RWPE2 (cell line): ENCODE data around the gene ZNF423.

Experiments
- ATAC-seq: fragments of 200-7000 bp; cut with Tn5 transposase; 3 replicates; pipeline ENCODE4 v1.9.1; 2021; ENCODE audit warnings: low read depth
- DNase-seq: peaks from one replicate; pipeline ENCODE4 v3.0.0-alpha.2; 2020; ENCODE audit warnings: low spot score
- H3K27ac ChIP-seq: fragments of 450-650 bp; 2 replicates; pipeline ENCODE4 v1.5.1; 2017; ENCODE audit warnings: mild to moderate bottlenecking; ENCODE audit not compliant: poor library complexity, severe bottlenecking
- H3K27me3 ChIP-seq: fragments of 250-450 bp; sonication (Bioruptor Pico); 2 replicates; pipeline ENCODE4 v1.5.1; 2021; ENCODE audit warnings: mild to moderate bottlenecking, moderate library complexity; ENCODE audit not compliant: insufficient read depth, poor library complexity, severe bottlenecking
- H3K36me3 ChIP-seq: fragments of 250-450 bp; sonication (Bioruptor Pico); 2 replicates; pipeline ENCODE4 v1.5.1; 2020; ENCODE audit warnings: low read depth, mild to moderate bottlenecking, moderate library complexity
- H3K4me1 ChIP-seq: fragments of 250-450 bp; sonication (Bioruptor Pico); 2 replicates; pipeline ENCODE4 v1.5.1; 2021; ENCODE audit warnings: mild to moderate bottlenecking, moderate library complexity; ENCODE audit not compliant: insufficient read depth, poor library complexity, severe bottlenecking
- H3K4me3 ChIP-seq: fragments of 250-450 bp; sonication (Bioruptor Pico); 2 replicates; pipeline ENCODE4 v1.5.1; 2021; ENCODE audit warnings: mild to moderate bottlenecking, moderate library complexity; ENCODE audit not compliant: severe bottlenecking
- H3K9me3 ChIP-seq: fragments of 250-450 bp; sonication (Bioruptor Pico); 2 replicates; pipeline ENCODE4 v1.5.1; 2021; ENCODE audit warnings: mild to moderate bottlenecking, moderate library complexity; ENCODE audit not compliant: severe bottlenecking
- TF ChIP-seq, protein P1 (sequence below): fragments of 450-650 bp; IDR thresholded peaks from one replicate; pipeline ENCODE4 v1.5.1; 2017; ENCODE audit warnings: mild to moderate bottlenecking, moderate library complexity; ENCODE audit not compliant: poor library complexity, severe bottlenecking

Gene ZNF423

DNA sequence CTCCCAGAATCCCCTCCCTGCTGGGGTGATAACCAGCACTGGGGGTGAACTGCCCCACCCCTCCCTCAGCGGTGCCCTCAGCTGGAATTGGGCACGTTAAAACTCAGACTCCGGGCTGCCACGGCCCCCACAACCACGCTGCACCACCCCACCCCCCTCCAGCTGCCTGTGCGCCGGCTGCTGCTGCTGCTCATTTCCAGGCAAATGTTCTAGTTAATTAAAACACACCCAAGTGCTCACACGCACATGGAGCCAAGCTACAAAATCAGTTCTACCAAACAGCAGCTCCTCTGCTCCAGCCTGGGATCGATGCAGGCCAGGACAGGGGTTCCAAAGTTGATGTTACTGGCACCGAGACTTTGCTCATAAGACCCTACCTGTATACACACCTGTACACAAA lies 180.5 kb downstream of the ZNF423 start:
- Histone ChIP-seq H3K9me3 (no peaks in the 10 kb centered on the region), H3K27me3 (no peaks in the 10 kb centered on the region), H3K4me1 (no peaks in the 10 kb centered on the region), H3K36me3 (no peaks in the 10 kb centered on the region), H3K4me3 (no peak overlapping the region), H3K27ac (no peak overlapping the region)
- no peak for ATAC-seq
- no peak for DNase-seq
- TF ChIP-seq, protein P1, sequence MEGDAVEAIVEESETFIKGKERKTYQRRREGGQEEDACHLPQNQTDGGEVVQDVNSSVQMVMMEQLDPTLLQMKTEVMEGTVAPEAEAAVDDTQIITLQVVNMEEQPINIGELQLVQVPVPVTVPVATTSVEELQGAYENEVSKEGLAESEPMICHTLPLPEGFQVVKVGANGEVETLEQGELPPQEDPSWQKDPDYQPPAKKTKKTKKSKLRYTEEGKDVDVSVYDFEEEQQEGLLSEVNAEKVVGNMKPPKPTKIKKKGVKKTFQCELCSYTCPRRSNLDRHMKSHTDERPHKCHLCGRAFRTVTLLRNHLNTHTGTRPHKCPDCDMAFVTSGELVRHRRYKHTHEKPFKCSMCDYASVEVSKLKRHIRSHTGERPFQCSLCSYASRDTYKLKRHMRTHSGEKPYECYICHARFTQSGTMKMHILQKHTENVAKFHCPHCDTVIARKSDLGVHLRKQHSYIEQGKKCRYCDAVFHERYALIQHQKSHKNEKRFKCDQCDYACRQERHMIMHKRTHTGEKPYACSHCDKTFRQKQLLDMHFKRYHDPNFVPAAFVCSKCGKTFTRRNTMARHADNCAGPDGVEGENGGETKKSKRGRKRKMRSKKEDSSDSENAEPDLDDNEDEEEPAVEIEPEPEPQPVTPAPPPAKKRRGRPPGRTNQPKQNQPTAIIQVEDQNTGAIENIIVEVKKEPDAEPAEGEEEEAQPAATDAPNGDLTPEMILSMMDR: no peak

DNA sequence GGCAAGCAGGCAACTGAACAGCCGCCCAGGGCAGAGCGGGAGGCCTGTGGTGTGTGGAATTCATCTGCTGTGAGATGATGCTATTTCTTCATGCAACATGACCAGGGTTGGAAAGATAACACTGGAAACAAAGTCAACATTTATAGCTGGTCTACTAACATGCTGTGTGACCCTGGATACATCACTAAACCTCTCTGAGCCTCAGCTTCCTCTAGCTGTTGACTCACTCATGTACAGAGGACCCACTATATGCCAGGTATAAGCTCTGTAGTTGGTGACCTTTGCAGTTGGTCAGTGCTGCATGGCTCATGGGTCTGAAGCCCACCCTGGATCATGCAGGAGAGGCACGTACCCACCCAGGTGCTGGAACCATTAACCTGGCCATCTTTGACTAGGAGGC lies 180.9 kb downstream of the ZNF423 start:
- no peaks in the 10 kb centered on the region for H3K36me3 ChIP-seq
- TF ChIP-seq, protein P1: no peak
- no peaks in the 10 kb centered on the region for H3K4me1 ChIP-seq
- ATAC-seq (no peak), DNase-seq (no peak)
- no peak overlapping the region for H3K27ac ChIP-seq
- H3K9me3 ChIP-seq: no peaks in the 10 kb centered on the region
- H3K4me3 ChIP-seq: no peak overlapping the region
- H3K27me3 ChIP-seq: no peaks in the 10 kb centered on the region

DNA sequence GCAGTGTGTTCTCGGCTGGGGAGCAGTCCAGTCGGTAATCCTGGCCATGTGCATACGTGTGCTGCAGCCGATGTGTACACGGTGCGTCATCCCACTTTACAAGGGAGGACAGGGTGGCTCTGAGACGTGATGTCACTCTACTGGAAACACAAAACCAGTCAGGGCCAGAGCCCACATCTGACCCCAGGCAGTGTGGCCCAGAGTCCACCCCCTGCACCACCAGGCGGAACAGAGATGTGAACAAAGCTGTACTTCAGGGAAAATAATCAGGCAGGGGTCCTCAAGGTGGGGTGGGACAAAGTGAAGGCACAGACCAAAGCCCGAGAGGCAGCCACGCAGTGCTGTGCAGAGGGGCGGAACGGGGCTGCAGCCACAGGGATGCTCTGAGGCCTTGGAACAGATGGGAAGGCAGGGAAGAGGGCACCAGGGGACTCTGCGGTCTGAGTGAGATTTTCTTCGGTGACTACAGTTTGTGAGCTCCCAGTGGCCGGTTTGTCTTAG lies 181.5 kb downstream of the ZNF423 start:
- DNase-seq (no peak), ATAC-seq (no peak)
- TF ChIP-seq, protein P1: no peak
- Histone ChIP-seq H3K27ac (no peak overlapping the region), H3K27me3 (no peaks in the 10 kb centered on the region), H3K4me1 (no peaks in the 10 kb centered on the region), H3K4me3 (no peak overlapping the region), H3K36me3 (no peaks in the 10 kb centered on the region), H3K9me3 (no peaks in the 10 kb centered on the region)

DNA sequence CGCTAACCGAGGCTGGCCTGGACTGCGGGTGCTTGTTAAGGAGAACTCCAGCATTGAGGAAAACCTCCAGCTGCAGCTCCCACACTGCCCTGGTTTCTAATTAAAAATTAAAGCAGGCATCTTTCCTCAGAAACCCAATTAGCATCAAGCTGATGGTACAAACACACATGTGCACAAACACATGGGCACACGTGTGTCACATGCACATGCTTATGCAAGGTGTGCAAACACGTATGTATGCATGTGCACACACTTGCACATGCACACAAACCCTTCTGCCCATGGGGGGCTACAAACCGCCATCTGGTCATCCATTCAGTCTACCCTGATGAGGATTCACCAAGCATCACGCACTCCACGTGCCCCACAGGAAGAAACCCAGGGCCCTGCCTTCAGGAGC lies 182.5 kb downstream of the ZNF423 start:
- Histone ChIP-seq H3K36me3 (no peaks in the 10 kb centered on the region), H3K27me3 (no peaks in the 10 kb centered on the region), H3K9me3 (no peaks in the 10 kb centered on the region), H3K4me3 (no peak overlapping the region), H3K27ac (no peak overlapping the region), H3K4me1 (no peaks in the 10 kb centered on the region)
- no peak for ATAC-seq
- TF ChIP-seq, protein P1: no peak
- no peak for DNase-seq

DNA sequence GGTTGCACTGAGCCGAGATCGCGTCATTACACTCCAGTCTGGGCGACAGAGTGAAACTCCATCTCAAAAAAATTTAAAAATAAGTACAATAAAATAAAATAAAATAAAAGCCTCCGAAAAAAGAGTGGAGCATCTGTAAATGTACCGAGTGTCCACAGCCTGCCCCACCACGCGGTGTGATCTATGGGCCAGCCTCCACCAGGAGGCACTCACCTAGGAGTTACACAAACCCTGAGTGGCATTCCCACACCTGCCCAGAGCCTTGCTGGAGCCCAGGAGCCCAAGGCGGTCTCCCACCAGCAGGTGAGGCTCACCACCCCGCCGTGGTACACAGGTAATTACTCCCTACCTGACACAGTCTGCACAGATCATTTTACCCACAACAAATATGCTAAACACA lies 183.2 kb downstream of the ZNF423 start:
- Histone ChIP-seq H3K4me1 (no peaks in the 10 kb centered on the region), H3K9me3 (no peaks in the 10 kb centered on the region), H3K27ac (no peak overlapping the region), H3K4me3 (no peak overlapping the region), H3K27me3 (no peaks in the 10 kb centered on the region), H3K36me3 (no peaks in the 10 kb centered on the region)
- DNase-seq (no peak), ATAC-seq (no peak)
- TF ChIP-seq, protein P1: no peak
